ENCODE results near the gene PRPF4. TPM values are rescaled to one million over a fixed set of nuclear protein-coding genes. Genes with fewer than 3 reads are reported as not detected.
A peak's percentile ranks its signal among the peaks of the same experiment; 100 is the strongest.

The PRPF4 gene
- total RNA-seq, 4 donors from 2014 or later: 17.7 to 25.8 (median 21.7) TPM

DNA sequence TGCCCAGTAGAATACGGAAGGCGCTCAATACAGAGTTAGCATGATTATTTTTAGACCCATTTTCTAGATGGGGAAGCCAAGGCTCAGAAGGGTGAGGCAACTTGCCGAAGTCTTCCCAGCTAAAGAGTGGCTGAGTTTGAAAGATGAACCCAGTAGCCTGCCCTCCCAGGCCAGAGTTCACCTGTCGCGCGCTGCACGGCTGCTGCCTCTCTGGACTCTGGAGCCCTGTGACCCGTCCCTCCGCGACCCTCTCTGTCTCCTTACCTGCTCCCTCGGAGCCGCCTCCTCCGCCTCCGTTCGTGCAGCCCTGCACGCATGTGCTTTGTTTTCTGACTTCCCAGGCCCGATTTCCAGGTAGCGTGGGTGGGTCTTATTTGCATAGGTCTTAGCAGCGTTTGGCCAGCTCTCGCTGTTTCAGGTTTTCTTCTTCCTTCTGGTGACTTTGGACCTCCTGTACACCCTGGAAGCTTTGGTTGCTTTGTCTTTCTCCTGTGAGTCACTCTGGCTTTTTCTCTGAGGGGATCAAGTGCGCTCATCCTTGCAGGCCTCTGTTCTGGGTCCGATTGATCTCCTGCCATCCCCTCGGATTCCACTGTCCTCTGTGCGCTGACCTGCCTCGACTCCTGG is 27.4 kb downstream of the PRPF4 start, which contains the start of gene RNF183:
RNF183 (minus strand) TSS at position 585 of the 627 bp plus-strand sequence. CDS start 5,192 bp downstream, outside the sequence.
- TF ChIP-seq POLR2A (IDR thresholded peaks at IDR 0.05): no peak
- peak in 1 of 2 donors; percentile 10 for DNase-seq
- no peaks in the 10 kb centered on the region for H3K9me3 ChIP-seq
- H3K27ac ChIP-seq: no peak within 1 kb of the TSS
- H3K36me3 ChIP-seq: no peaks in the 10 kb centered on the region
- intact Hi-C loops (cut with DNase I): loop anchor here (10.0 kb wide), 1 partner anchor 352 kb away; no protein-coding TSS in a partner anchor
- H3K27me3 ChIP-seq: no peaks in the 10 kb centered on the region
- 63 to 67% methylated on average over 22 to 25 of the region's 25 CpGs for WGBS, 2 donors
- no peak within 1 kb of the TSS for H3K4me3 ChIP-seq (replicated peaks in 1 of 3)
- peaks cover 0 to 9% of the 10 kb centered on the region in 2 donors for H3K4me1 ChIP-seq

DNA sequence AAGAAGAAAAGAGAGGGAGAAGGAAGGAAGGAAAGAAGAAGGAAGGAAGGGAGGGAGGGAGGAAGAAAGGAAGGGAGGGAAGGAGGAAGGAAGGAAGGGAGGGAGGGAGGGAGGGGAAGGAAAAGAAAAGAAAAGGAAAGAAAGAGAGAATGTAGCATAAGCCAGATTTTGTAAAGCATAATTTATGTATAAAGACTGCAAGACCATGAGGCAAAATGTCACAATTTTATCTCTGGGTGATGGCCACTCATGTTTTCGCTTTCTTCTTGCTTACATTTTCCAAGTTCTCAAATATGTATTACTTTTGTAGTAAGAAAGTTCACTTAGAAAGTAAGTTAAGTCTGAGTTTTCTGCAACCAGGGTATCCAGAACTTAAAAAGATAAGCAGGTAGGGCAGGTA is 31.1 kb downstream of the PRPF4 start:
- H3K36me3 ChIP-seq: no peaks in the 10 kb centered on the region
- DNase-seq: no peak
- H3K27ac ChIP-seq: no peak overlapping the region
- H3K4me3 ChIP-seq (replicated peaks in 1 of 3): no peak overlapping the region
- TF ChIP-seq, protein P1, sequence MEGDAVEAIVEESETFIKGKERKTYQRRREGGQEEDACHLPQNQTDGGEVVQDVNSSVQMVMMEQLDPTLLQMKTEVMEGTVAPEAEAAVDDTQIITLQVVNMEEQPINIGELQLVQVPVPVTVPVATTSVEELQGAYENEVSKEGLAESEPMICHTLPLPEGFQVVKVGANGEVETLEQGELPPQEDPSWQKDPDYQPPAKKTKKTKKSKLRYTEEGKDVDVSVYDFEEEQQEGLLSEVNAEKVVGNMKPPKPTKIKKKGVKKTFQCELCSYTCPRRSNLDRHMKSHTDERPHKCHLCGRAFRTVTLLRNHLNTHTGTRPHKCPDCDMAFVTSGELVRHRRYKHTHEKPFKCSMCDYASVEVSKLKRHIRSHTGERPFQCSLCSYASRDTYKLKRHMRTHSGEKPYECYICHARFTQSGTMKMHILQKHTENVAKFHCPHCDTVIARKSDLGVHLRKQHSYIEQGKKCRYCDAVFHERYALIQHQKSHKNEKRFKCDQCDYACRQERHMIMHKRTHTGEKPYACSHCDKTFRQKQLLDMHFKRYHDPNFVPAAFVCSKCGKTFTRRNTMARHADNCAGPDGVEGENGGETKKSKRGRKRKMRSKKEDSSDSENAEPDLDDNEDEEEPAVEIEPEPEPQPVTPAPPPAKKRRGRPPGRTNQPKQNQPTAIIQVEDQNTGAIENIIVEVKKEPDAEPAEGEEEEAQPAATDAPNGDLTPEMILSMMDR (IDR thresholded peaks at IDR 0.05): no peak
- no peak for TF ChIP-seq POLR2A (IDR thresholded peaks at IDR 0.05)
- H3K27me3 ChIP-seq: no peaks in the 10 kb centered on the region
- no peaks in the 10 kb centered on the region for H3K9me3 ChIP-seq
- 96 to 98% methylated on average over 1 of the region's 1 CpG for WGBS, 2 donors
- intact Hi-C loops (cut with DNase I): loop anchor here (10.0 kb wide), 1 partner anchor 348 kb away; no protein-coding TSS in a partner anchor
- peaks cover 0 to 19% of the 10 kb centered on the region in 2 donors for H3K4me1 ChIP-seq

DNA sequence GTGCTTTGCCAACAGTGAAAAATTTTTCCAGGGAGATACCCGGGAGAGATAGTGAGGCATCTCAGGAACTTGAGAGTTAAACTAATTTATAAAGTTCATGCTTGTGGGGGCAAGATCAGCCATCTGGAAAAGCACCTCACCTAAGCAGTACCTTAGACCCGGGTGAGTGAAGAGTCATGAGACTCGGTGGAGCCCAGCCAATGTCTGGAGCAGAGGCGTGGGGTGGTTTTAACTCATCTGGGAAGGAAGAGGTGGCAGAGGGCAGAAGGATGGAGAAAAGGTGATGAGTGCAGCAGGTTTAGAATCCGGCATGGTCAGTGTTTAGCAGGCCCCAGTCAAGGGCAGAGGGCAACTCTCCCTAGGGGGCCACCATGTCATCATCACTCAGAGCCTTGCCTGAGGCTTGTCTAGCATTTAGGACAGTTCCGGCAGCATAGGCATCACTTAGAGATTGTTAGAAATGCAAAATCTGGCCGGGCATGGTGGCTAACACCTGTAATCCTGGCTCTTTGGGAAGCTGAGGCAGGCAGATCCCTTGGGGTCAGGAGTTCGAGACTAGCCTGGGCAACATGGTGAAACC is 32.0 kb downstream of the PRPF4 start:
- Histone ChIP-seq H3K9me3 (no peaks in the 10 kb centered on the region), H3K27me3 (no peaks in the 10 kb centered on the region), H3K36me3 (no peaks in the 10 kb centered on the region), H3K27ac (no peak overlapping the region), H3K4me3 (replicated peaks in 1 of 3) (no peak overlapping the region), H3K4me1 (peaks cover 0 to 19% of the 10 kb centered on the region in 2 donors)
- 46 to 47% methylated on average over 8 of the region's 8 CpGs for WGBS, 2 donors
- peak; percentile 45 to 57 for DNase-seq
- no peak for TF ChIP-seq POLR2A (IDR thresholded peaks at IDR 0.05)
- TF ChIP-seq, protein P1 (IDR thresholded peaks at IDR 0.05): no peak
- intact Hi-C loops (cut with DNase I): loop anchor here (10.0 kb wide), 1 partner anchor 347 kb away; no protein-coding TSS in a partner anchor

DNA sequence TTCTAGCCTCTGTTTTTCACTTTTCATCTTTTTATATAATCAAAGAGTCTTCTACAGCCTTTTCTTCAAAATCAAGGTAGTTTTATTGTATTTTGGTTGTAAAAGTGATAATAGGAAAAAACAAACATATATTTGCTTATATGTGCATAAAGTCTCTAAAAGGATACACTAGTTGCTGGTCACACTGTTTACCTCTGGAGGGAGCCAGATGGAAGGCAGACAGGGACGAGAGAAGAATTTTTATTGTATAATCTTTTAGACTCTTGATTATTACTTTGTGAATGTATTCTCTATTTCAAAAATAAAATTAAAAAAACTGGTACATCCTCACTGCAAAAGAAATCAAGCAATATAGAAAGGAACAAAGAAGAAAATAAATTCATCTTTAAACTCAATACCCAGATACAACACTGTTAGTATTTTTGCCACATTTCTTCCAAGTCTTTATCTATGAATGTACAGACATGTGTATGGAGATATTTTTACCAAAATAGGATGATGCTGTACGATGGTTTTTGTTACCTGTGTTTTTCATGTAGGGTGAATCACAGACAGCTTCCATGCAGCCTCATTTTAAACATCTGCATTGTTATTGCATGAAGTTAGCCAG is 33.9 kb downstream of the PRPF4 start:
- 13 to 16% methylated on average over 2 of the region's 2 CpGs for WGBS, 2 donors
- intact Hi-C loops (cut with DNase I): loop anchor here (10.0 kb wide), 1 partner anchor 345 kb away; no protein-coding TSS in a partner anchor
- TF ChIP-seq, protein P1 (IDR thresholded peaks at IDR 0.05): peak in 5 of 6 experiments; percentile 13 to 81 (median 69)
- no peak for TF ChIP-seq POLR2A (IDR thresholded peaks at IDR 0.05)
- H3K36me3 ChIP-seq: no peaks in the 10 kb centered on the region
- H3K27ac ChIP-seq: no peak overlapping the region
- H3K4me1 ChIP-seq: peaks cover 0 to 19% of the 10 kb centered on the region in 2 donors
- no peaks in the 10 kb centered on the region for H3K9me3 ChIP-seq
- peak; percentile 33 to 37 for DNase-seq
- no peak overlapping the region for H3K4me3 ChIP-seq (replicated peaks in 1 of 3)
- no peaks in the 10 kb centered on the region for H3K27me3 ChIP-seq

DNA sequence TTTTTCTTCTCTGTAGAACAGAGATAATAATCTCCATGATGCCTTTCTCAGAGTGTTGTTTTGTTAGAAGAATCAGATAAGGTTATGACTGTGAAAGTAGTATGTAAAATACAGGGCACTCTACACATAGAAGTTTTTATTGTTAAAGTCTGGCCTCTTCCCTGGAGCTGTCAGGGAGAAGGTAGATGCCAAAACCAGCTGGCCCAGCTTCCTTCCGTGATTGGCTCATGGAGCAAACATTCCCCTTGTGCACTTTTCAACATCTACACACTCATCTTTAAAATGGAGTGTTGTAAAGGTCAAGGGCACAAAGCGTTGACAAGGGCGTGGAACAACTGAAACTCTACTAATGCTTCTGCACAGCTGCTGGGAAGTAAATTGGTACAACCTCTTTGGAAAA is 35.1 kb downstream of the PRPF4 start:
- H3K9me3 ChIP-seq: no peaks in the 10 kb centered on the region
- H3K36me3 ChIP-seq: no peaks in the 10 kb centered on the region
- no peak for TF ChIP-seq POLR2A (IDR thresholded peaks at IDR 0.05)
- TF ChIP-seq, protein P1 (IDR thresholded peaks at IDR 0.05): no peak
- H3K27me3 ChIP-seq: no peaks in the 10 kb centered on the region
- no peak overlapping the region for H3K4me3 ChIP-seq (replicated peaks in 1 of 3)
- peaks cover 0 to 19% of the 10 kb centered on the region in 2 donors for H3K4me1 ChIP-seq
- 33 to 47% methylated on average over 3 of the region's 3 CpGs for WGBS, 2 donors
- H3K27ac ChIP-seq: no peak overlapping the region
- peak; percentile 13 to 32 for DNase-seq
- intact Hi-C loops (cut with DNase I): no loop called here

Data from thyroid gland (tissue), 4 donors.